GM18508 (cell line): Measurements from ENCODE around the gene ZDHHC14.
"Not testable (repeated sequence)": the region's sequence is repeated elsewhere in the genome, so short reads cannot be mapped to it uniquely, and the experiment has no call there.

Source experiments
- ATAC-seq: cut with Tn5 transposase; IDR thresholded peaks from one replicate; pipeline ENCODE4 v1.9.1; 2021; ENCODE audit warnings: moderate number of reproducible peaks; ENCODE audit not compliant: insufficient read depth, unreplicated experiment

The ZDHHC14 gene

DNA sequence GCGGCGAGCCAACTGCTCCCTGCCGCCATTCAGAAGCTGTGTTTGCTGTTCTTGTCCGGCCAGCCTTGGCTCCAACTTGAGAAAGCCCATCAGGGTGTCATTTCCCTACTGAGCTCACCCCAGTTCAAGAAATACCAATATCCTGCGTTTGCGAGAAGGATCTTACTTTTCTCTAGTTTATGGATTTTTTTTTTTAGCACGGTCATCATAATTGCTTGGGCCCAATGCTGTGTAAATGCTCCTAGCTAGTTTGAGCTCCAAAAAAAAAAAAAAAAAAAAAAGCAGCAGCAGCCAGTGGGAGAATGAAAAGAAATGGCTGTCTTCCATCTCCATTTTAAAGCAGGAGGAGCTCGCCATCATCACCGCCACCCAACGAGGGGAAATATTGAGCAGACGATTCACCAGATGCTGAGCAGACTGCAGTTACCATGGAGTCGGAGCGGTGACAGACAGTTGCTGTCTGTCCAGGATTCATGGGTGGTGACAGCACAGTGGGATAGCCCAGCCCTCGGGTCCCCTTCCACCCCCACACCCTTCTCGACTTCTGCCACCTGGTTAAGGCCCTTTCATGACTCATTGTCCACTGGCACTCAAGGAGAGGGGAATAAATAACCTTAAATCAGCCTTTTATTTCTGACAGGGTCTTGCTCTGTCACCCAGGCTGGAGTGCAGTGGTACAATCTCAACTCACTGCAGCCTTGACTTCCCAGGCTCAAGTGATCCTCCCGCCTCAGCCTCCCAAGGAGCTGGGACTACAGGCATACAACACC, 309.6 kb downstream of the ZDHHC14 start:
- no peak for ATAC-seq

DNA sequence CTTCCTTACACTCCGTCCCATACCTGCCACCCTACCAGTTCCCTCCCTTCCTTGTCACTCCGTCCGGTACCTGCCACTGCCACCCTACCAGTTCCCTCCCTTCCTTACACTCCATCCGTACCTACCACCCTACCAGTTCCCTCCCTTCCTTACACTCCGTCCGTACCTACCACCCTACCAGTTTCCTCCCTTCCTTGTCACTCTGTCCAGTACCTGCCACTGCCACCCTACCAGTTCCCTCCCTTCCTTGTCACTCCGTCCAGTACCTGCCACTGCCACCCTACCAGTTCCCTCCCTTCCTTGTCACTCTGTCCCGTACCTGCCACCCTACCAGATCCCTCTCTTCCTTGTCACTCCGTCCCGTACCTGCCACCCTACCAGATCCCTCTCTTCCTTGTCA, 310.6 kb downstream of the ZDHHC14 start:
- not testable (repeated sequence) for ATAC-seq

DNA sequence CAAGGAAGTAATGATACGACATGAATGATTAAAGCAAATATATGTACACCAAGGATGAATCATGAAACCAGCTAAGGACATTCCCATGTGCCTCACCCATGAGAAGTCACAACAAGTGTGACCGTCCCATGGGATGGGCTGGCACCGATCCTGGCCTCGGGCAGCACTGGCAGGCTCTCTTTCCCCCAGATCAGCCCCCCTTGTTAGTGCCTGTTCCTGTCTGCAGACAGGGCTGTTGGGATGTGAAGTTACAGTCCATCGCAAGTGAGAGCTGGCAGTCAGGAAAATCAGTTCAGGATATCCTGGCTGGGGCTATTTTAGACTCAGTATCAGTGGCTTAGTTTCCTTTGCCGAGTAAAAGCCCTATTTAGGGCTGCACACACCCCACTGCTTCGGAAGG, 312.9 kb downstream of the ZDHHC14 start:
- ATAC-seq = no peak

DNA sequence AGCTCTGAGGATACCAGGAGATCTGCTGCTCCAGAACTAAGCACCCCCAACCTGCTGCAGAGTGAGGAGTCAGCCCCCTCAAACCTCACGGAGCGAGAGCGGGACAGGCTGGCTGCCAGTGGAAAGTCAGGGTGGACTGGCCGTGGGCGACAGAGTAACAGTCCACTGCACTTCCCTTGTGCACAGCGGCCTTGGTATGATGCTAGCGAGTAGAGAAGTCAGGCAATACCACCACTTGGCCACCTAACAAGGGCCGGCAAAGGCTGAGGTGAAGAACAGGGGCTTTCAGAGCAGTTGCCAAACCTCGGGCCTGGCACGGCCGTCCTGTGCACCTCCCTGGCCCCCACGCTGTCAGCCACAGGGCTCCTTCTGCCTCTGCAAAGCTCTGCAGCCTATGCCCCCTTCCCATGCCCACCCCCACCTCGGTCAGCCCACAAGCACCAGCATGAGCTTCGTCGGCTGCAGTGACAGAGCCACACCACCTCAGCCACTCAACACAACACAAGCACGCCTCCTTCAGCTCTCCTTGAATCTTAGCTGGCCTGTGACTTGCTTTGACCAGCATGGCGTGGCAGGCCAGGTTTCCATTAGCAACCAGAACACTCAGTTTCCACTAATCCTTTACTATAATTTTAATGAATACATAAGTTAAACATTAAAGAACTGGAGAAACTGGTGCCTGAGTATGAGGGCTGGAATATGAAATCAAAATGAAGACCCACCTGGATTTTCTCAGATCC, 314.5 kb downstream of the ZDHHC14 start:
- ATAC-seq = no peak

DNA sequence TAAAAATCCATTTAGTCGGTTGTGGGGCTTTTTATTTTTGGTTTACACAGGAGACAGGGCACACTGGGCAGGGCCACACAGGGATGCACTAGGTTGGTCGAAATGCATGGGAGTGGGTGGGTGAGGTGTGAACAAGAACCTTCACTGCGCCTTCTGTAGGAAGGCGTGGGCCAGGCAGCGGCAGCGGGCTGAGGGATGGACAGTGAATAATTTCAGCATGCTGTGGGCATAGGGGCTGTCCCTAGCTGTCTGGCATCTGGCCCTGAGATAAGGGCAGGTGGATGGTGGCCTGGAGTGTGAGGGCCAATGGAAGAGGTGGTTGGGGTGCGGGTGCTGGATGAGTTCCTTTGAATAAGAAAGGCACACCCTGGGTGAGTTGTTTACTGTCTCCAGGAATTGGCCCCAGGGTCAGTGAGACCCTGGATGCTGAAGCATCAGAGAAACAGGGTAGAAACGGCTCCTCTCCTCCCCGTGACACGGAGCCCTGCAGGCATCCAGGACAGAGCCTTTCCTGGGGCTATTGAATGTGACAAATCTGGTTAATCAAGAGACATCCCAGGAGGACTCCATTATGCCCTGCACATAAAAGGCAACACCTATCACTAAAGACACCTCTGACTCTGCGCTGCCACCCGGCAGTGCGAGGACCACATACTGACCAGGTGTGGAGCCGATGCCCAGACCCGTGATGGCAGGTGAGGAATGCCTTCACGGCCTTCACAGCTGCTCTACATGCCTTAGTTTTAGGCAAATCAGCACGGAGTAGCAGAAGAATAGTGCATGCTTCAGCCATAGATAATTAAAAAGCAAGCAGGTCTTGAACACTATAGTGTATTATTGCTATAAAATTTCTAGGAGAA, 319.0 kb downstream of the ZDHHC14 start:
- ATAC-seq = no peak

DNA sequence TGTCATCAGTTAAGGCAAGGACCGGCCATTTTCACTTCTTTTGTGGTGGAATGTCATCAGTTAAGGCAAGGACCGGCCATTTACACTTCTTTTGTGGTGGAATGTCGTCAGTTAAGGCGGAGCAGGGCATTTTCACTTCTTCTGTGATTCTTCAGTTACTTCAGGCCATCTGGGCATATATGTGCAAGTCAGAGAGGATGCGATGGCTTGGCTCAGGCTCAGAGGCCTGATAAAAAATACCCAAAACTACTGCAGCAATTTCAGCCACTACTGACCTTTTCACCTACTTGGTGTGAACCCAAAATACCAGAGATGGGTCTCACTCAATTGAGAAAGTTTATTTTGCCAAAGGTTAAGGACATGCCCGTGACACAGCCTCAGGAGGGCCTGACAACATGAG, 325.4 kb downstream of the ZDHHC14 start:
- not testable (repeated sequence) for ATAC-seq

DNA sequence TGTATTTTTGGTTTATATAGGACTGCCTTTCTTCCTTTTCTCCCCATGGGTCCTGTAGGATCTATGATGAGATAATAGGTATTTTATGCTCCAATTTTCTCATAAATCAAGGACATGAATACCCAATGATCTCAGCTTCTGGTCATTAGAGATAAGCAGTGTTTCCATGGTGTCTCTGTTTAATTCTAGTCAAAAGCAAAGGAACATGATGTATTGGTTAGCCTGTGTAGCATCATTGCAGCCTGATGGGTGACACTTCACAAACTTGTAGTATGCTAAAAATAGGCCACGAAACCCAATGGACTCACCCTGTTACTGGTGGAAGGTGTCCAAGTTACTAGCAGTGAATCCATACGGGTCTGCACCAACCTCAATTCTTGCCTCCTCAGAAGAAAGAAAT, 325.9 kb downstream of the ZDHHC14 start:
- ATAC-seq = no peak

DNA sequence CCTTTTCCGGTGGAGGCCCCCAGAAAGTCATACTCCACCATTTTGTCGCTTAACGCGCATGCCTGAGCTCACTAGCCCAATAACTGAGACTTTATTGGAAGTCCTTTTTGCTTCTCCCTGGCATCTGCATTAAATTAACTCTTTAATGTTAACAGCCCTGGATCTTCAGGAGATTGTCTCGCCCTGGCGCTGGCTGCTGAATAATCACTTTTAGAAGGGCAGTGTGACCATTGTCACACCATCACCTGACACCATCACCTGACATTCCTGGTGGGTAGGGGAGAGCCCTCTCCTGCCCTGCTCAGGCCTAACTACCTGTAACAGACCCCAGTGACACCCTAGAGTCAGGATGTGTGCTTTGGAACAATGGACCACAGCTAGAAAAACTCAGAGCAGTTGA, 326.6 kb downstream of the ZDHHC14 start:
- no peak for ATAC-seq

DNA sequence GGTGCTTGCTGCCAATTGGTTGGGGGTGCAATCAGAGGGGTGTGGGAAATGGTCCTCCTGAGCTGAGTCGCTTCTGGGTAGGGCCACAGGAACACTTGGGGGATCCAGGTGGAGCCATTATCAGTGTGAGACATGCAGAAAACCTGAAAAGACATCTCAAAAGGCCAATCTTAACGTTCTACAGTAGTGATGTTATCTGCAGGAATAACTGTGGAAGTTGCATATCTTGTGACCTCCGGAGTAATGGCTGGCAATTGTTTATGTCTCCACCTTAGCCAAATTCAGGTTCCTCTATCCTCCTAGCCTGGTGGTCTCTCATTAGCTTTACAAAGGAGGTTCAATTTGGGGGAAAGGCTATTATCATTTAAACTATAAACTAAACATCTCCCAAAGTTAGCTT, 327.2 kb downstream of the ZDHHC14 start:
- ATAC-seq = no peak

DNA sequence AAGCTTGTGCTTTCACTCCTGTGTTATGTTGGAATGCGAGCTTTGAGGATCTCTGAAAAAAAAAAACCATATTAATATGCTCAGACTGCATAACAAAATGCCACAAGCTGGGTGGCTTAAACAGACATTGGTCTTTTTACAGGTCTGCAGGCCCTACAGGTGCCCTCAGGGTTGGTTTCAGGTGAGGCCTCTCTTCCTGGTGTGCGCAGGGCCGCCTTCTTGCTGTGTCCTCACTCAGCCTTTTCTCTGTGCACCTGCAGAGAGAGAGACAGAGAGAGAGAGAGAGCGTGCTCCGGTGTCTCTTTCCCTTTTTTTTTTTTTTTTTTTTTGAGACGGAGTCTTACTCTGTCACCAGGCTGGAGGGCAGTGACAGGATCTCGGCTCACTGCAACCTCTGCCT, 327.9 kb downstream of the ZDHHC14 start:
- ATAC-seq = no peak

DNA sequence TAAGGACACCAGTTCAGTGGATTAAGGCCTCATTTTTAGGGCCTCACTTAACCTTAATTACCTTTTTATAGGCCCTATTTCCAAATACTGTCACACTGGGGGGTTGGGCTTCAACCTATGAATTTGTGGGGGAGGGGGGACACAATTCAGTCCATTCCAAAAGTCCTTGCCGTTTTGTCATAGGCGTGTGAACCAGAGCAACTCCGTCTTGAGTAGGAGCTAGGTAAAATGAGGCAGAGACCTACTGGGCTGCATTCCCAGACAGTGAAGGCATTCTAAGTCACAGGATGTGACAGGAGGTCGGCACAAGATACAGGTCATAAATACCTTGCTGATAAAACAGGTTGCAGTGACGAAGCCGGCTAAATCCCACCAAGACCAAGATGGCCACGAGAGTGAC, 328.6 kb downstream of the ZDHHC14 start:
- no peak for ATAC-seq

DNA sequence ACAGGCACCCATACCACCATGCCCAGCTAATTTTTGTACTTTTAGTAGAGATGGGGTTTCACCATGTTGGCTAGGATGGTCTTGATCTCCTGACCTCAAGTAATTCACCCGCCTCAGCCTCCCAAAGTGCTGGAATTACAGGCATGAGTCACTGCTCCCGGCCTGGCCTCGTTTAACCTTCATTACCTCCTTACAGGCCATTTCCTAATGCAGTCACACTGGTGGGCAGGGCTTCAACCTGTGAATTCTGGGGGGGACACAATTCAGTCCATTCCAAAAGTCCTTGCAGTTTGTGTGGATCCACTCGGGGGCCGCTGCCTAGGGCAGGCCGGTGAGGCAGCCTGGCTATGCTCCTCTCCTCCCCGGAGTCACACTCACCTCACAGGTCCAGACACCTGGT, 329.6 kb downstream of the ZDHHC14 start:
- ATAC-seq = no peak

DNA sequence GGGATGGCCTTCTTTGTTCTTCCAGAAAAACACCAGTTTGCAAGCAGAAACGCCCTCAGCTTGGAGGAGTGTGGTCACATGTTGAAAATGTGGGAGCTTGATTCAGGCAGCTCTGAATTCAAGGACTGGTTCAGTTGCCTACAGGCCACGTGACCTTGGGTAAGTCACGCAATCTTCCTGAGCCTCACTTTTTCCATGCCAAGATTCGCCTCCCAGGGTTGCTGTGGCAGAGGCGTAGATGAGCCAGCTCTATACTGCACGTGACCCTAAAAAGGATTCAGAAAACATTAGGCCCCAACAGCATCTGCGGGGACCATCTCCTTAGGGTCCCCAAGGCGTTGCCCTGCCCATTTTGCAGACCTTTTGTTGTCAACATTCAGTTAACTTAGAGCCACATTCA, 330.1 kb downstream of the ZDHHC14 start:
- no peak for ATAC-seq

DNA sequence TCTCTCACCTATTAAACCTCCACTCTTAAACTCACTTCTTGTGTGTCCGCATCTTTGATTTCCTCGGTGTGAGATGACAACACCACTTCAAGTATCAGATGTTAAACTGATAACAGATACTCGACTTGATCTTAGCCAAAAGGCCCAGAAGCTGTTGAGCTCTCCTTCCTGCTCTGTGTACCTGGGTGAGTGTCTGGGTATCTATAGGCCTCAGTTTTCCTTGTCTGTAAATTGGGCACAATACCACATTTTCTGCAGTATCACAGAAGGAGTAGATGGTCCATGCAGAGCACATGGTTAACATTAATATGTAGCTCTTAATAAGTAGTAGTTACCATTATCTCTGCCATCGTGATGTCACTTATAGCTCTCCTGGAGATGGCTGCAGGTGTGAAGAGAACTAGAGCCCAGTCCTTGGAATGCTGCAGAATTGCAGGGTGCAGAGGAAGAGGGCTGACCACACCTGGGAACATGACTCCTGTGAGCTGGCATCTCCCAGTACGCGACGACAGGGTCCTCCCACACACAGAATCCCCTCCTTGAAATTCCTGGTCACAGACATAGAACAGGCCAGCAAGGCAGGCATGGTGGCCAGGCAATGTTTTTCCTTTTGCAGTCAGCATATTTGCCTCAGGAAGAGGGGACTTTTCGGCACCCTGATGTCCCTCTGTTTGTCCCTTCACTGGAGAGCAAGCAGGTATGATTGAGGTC, 331.8 kb downstream of the ZDHHC14 start:
- ATAC-seq = no peak

DNA sequence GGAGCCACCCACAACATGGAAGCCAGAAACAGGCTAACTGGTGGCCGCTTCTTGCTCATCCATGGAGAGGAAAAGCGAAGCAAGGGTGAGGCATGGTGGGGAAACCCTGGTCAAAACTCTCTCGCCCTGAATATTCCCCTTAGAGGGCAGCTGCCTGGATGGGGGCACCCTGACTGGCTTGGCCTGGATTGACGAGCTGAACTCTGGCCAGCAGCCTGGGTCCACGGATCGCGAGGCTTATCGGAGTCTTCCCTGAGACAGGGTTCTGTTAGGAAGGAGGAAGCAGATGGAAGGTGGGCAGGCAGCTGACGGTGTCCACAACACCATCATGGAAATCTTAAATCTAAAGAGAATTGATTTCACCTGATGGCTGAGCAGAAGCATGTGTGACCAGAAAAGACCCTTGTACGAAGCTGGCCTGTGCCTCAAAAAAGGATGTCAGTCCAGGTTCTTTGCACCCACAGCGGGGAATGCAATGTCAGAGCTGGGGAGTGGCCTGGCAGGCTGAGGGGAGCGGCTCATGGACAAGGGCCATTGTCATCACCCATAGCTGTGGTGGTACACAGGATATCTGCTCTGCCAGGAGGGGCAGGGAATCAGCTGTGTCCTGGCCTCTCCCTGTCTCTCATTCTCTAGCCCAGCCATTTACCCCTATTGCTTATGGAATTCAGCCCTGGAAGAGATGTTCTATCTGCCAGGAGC, 332.6 kb downstream of the ZDHHC14 start:
- ATAC-seq = no peak

DNA sequence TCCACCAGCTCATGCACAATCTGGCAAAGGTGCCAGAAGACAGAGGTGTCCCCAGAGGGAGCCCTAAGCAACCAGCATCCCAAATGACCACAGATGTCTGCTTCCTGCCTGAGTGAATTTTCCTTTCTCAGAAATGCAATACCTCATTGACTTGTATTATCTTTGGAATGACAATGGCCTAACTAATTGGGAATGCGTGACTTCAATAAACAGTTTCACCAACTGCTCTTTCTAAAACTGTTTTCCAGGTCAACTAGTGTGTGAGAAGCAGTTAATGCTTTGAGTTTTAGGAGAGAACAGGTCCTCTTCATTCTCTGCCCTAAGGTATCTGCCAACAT, 333.1 kb downstream of the ZDHHC14 start:
- no peak for ATAC-seq

DNA sequence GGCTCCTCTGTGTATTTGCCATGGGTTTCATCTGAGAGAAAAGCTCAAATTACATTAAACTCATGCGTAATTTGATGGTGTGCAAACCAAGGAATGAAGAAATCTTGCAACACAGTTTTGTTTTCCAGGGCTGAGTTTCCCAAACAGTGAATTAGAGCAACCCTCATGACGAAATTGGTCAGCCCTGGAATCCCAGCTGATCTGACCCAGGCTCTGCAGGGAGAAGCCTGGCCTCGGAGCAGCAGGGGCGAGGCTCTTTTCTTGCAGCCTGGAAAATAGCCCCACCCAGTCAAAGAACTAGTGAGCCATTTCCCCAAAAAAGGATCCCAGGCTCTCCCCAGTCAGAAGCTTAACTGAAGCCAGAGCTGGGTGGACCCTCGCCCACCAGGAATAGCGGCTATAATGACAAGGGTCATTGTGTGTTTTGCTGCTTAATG, 334.8 kb downstream of the ZDHHC14 start:
- ATAC-seq = no peak

DNA sequence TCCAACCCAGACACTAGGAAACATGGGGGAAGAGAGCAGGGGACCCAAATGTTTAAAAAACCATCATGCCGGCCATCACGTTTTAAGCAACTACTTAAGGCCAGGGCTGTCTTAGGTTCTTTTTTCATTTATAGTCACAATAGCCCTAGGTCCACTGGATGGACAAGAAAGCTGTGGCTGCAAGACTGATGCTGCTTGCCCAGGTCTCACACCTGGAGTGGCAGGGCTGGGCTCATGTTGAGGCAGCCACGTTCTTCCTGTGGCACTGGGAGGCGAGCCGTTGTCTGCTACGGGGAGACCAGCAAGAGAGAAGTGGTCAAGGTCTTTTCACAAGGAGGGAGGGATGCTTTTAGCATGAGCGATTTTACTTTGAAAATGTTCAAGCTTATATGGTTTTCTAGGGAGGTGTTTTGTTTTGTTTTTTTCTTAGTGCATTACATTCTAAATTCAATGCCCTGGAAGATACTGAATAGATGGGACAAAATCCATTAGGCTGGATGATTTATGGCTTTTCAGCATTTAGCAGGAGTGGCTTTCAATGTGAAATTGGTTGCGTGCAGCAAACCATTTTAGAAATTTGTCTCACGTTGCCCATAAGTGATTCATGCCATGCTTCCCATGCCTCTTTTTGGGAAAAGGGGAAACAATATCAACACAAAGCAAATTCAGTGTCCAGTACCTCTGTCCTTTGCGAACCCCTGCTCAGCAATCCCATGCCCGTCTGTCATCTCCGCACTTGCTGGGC, 335.4 kb downstream of the ZDHHC14 start:
- ATAC-seq = no peak

DNA sequence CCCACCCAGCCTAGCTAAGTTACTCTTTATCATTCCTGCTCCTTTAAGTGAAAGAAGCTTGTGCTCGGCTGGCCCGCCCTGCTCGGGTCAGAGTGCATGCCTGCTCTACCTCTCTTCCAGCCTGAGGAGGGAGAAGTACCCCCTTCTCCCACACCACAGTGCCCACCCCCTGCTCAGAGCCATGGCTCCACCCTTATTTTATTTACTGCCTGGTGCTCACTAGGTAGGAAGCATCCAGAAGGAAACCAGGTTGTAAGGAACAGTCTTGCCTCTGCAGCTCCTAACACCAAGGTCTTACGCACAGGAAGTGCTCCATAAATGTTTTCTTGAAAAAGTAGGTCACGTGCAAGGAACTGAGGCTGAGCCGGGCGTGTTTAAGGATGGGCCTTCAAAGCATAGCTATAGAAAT, 336.4 kb downstream of the ZDHHC14 start:
- no peak for ATAC-seq
